Transverse colon (tissue), 4 donors: ENCODE data around the gene CRTC1. TPM values are rescaled to one million over a fixed set of nuclear protein-coding genes. Genes with fewer than 3 reads are reported as not detected.

ENCODE experiments used
- DNase-seq: peaks from one replicate; pipeline ENCODE4 v3.0.0-alpha.2; 2019
- H3K27ac ChIP-seq, 4 donors: fragments of 200-600 bp; sonication (generic); 2 replicates each; pipeline ENCODE4 v1.5.1; 2016 to 2018; ENCODE audit warnings: inconsistent platforms in 4 of 4
- H3K27me3 ChIP-seq: fragments of 200-600 bp; sonication (generic); 2 replicates; pipeline ENCODE4 v1.5.1; 2017; ENCODE audit warnings: inconsistent platforms
- H3K36me3 ChIP-seq, 4 donors: fragments of 200-600 bp; sonication (generic); 2 replicates each; pipeline ENCODE4 v1.5.1; 2017 to 2019; ENCODE audit warnings: inconsistent platforms in 4 of 4
- H3K4me1 ChIP-seq, 4 donors: fragments of 200-600 bp; sonication (generic); 2 replicates each; pipeline ENCODE4 v1.5.1; 2017 to 2020; ENCODE audit warnings: inconsistent platforms in 4 of 4
- H3K4me3 ChIP-seq, 4 donors: fragments of 200-600 bp; sonication (generic); 1 replicate in 1 of 4; 2 replicates in 3 of 4; pipeline versions ENCODE4 v1.5.1 to v1.6.1; 2017 to 2019; ENCODE audit warnings: inconsistent platforms in 4 of 4
- H3K9me3 ChIP-seq, 2 donors: fragments of 200-600 bp; sonication (generic); 2 replicates each; pipeline ENCODE4 v1.5.1; 2017 to 2019; ENCODE audit warnings: inconsistent platforms in 2 of 2
- EP300 ChIP-seq: sonication (generic); formaldehyde crosslinking; IDR thresholded peaks from one replicate; pipeline ENCODE4 v1.6.1; 2017; ENCODE audit warnings: antibody characterized with exemption, low read depth
- POLR2A ChIP-seq: fragments of 450-650 bp; IDR thresholded peaks from one replicate; pipeline ENCODE4 v1.6.1; 2016; ENCODE audit warnings: antibody characterized with exemption, mild to moderate bottlenecking, moderate library complexity
- POLR2AphosphoS5 ChIP-seq, 3 donors: sonication (generic); formaldehyde crosslinking; IDR thresholded peaks; one replicate each; pipeline ENCODE4 v1.6.1; 2016; ENCODE audit warnings: antibody characterized with exemption in 3 of 3
- WGBS, 2 donors: methylation state at CpG; one replicate each; pipeline ENCODE4 v1.1.5; 2018; ENCODE audit warnings: low coverage in 1 of 2; 5-methylcytosine and 5-hydroxymethylcytosine counted together
- in situ Hi-C, 4 donors: fragments of 200-750 bp; cut with MboI; loops; one replicate each; pipeline versions ENCODE4 v1.15.0 to v1.15.1; 2017; ENCODE audit warnings: low sequenced_read_pairs in 3 of 4, low pct_ligation_motif_present in 1 of 4, low pct_unique_long_range_greater_than_20kb in 1 of 4
- intact Hi-C: fragments of 100-400 bp; cut with DNase I; formaldehyde crosslinking; loops from one replicate; pipeline ENCODE4 v1.15.1; 2023; ENCODE audit warnings: low total_unique reads
- total RNA-seq, 4 donors: library from RNA; depleted of rRNA; stranded (reverse); fragments of >200 nt; gene quantifications; one replicate each; pipeline ENCODE4 v1.1.0, GENCODE V29; 2016
- TF ChIP-seq, protein P1 (sequence below), 5 experiments: fragments of 200-600 bp in 3 of 5; fragments of 450-650 bp in 2 of 5; sonication (generic) in 3 of 5; IDR thresholded peaks; 1 replicate in 2 of 5; 2 replicates in 3 of 5; pipeline ENCODE4 v1.5.1; 2016 to 2017; ENCODE audit warnings: antibody characterized with exemption in 5 of 5, inconsistent platforms in 3 of 5, mild to moderate bottlenecking in 2 of 5, moderate library complexity in 1 of 5

Gene CRTC1
- total RNA-seq, 4 donors from 2014 or later = 6.2 to 17.6 (median 7.7) TPM

DNA sequence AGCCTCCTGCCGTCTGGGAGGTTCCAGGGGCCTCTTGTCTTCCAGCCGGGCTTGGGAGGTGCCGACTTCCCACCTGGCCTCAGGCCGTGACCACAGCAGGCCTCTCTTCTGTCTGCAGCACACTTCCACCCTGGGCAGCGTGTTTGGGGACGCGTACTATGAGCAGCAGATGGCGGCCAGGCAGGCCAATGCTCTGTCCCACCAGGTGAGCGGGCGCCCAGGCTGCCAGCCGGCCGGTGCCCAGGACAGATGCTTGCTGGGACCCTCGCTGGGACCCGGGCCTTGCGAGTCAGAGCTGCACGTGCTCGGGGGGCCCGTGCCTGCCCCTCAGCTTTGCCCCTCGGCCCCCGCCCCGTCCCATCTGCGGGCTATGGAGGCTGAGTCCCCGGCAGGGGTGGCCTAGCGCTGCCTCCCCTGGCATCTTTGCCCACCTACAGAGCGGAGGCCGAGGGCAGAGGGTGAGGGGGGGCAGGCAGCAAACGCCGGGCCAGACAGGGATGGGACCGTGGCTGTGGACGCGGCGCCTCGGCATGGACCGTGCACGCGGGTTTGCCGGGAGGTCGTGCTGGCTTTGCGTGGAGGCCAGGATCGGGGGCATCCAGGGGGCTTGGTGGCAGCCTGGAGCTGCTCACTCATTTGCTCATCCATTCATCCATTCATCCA lies 91.4 kb downstream of the CRTC1 start:
- no peak for DNase-seq
- Histone ChIP-seq H3K4me1 (no peaks in the 10 kb centered on the region), H3K4me3 (no peak overlapping the region), H3K27me3 (peaks cover 6% of the 10 kb centered on the region), H3K27ac (no peak overlapping the region), H3K9me3 (no peaks in the 10 kb centered on the region), H3K36me3 (no peaks in the 10 kb centered on the region)
- 94% methylated on average over 25 of the region's 40 CpGs; no CpG with 5 or more reads in 1 of the 2 donors for WGBS, 2 donors
- intact Hi-C loops (no loop called here), in situ Hi-C loops (no loop called here)
- TF ChIP-seq, protein P1, sequence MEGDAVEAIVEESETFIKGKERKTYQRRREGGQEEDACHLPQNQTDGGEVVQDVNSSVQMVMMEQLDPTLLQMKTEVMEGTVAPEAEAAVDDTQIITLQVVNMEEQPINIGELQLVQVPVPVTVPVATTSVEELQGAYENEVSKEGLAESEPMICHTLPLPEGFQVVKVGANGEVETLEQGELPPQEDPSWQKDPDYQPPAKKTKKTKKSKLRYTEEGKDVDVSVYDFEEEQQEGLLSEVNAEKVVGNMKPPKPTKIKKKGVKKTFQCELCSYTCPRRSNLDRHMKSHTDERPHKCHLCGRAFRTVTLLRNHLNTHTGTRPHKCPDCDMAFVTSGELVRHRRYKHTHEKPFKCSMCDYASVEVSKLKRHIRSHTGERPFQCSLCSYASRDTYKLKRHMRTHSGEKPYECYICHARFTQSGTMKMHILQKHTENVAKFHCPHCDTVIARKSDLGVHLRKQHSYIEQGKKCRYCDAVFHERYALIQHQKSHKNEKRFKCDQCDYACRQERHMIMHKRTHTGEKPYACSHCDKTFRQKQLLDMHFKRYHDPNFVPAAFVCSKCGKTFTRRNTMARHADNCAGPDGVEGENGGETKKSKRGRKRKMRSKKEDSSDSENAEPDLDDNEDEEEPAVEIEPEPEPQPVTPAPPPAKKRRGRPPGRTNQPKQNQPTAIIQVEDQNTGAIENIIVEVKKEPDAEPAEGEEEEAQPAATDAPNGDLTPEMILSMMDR (IDR thresholded peaks at IDR 0.05) = no peak
- TF ChIP-seq POLR2A = no peak
- no peak for TF ChIP-seq POLR2AphosphoS5 (IDR thresholded peaks at IDR 0.05)
- no peak for TF ChIP-seq EP300

DNA sequence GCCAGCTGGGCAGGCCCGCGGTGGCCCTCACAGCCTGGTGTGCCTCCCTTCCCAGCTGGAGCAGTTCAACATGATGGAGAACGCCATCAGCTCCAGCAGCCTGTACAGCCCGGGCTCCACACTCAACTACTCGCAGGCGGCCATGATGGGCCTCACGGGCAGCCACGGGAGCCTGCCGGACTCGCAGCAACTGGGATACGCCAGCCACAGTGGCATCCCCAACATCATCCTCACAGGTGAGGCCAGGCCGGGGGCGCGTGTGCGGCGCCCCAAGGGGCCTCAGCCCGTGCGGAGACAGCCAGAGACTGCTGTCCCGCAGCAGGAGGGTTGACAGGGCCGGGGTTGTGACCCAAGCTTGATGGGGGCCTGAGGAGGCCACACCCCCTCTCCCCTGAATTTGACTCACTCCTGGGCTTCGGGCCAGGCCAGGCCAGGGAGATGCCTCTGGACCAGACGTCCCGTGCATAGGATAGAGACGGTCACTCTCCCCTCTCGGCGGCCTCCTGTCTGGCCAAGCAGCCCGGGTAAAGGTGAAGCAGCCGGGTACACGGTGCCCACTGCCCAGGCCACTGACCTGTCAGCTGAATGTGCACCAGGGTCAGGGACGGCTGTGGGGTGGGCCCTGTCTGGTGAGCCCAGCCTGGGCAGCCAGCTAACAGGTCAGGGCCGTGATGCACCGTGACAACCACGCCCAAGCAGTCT lies 92.3 kb downstream of the CRTC1 start:
- in situ Hi-C loops = no loop called here
- Histone ChIP-seq H3K4me1 (no peaks in the 10 kb centered on the region), H3K27ac (no peak overlapping the region), H3K9me3 (no peaks in the 10 kb centered on the region), H3K27me3 (peaks cover 6% of the 10 kb centered on the region), H3K36me3 (no peaks in the 10 kb centered on the region), H3K4me3 (no peak overlapping the region)
- 88% methylated on average over 31 of the region's 33 CpGs; no CpG with 5 or more reads in 1 of the 2 donors for WGBS, 2 donors
- no peak for DNase-seq
- intact Hi-C loops = no loop called here
- TF ChIP-seq POLR2A = no peak
- no peak for TF ChIP-seq POLR2AphosphoS5 (IDR thresholded peaks at IDR 0.05)
- TF ChIP-seq, protein P1 (IDR thresholded peaks at IDR 0.05) = no peak
- no peak for TF ChIP-seq EP300

DNA sequence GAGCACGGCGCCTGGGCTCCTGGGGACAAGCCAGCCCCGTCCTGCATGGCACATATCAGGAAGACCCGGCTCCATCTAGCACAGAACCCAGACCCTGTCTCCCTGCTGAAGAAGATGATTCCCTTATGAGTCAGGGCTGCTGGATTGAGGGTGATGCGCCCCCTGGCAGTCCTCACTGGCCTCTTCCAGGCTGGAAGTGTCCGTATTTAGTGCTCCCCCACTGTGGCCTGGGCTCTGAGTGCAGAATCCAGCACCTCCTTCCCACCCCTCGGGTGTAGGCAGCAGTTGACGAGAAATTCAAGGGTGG lies 92.8 kb downstream of the CRTC1 start:
- in situ Hi-C loops (no loop called here), intact Hi-C loops (no loop called here)
- Histone ChIP-seq H3K9me3 (no peaks in the 10 kb centered on the region), H3K27ac (no peak overlapping the region), H3K27me3 (peaks cover 6% of the 10 kb centered on the region), H3K36me3 (no peaks in the 10 kb centered on the region), H3K4me3 (no peak overlapping the region), H3K4me1 (no peaks in the 10 kb centered on the region)
- WGBS, 2 donors = 92% methylated on average over 8 of the region's 8 CpGs; no CpG with 5 or more reads in 1 of the 2 donors
- TF ChIP-seq, protein P1 (IDR thresholded peaks at IDR 0.05) = no peak
- TF ChIP-seq POLR2A (no peak), POLR2AphosphoS5 (IDR thresholded peaks at IDR 0.05) (no peak), EP300 (no peak)
- DNase-seq = no peak

DNA sequence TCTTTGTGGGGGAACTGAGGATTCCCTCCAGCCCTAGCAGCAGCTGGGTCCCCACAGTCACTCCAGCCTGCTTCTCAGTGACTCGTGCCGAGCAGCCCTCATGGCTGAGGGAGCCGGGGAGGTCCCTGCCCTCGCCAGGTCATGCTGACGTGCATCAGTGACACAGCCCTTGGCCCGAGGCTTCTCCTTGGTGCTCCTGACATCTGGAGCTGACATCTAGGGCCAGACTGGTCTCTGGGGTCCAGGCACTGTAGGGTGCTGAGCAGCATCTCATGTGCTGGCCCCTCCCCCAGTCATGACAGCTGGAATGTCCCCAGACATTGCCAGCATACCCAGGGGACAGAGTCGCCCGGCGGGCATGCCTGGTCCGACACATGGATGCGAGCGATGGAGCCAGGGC lies 93.3 kb downstream of the CRTC1 start:
- WGBS, 2 donors = 79% methylated on average over 12 of the region's 12 CpGs; no CpG with 5 or more reads in 1 of the 2 donors
- intact Hi-C loops = no loop called here
- in situ Hi-C loops = no loop called here

More for the DNA sequence above, 93.3 kb downstream of the CRTC1 start:
- Histone ChIP-seq H3K36me3 (no peaks in the 10 kb centered on the region), H3K27ac (no peak overlapping the region), H3K27me3 (peaks cover 6% of the 10 kb centered on the region), H3K9me3 (no peaks in the 10 kb centered on the region), H3K4me3 (no peak overlapping the region), H3K4me1 (no peaks in the 10 kb centered on the region)
- TF ChIP-seq POLR2A (no peak), POLR2AphosphoS5 (IDR thresholded peaks at IDR 0.05) (no peak), EP300 (no peak)
- TF ChIP-seq, protein P1 (IDR thresholded peaks at IDR 0.05) = no peak
- no peak for DNase-seq
